Mucosa of stomach (tissue), 1 donor: ENCODE data around the gene ELFN1.

ENCODE experiments used
- H3K27me3 ChIP-seq: one replicate; pipeline ENCODE4 v1.7.0; 2013; ENCODE audit warnings: mild to moderate bottlenecking, low read length; ENCODE audit not compliant: control insufficient read depth, insufficient read depth
- H3K36me3 ChIP-seq: one replicate; pipeline ENCODE4 v1.7.0; 2013; ENCODE audit warnings: low read length; ENCODE audit not compliant: control insufficient read depth, insufficient read depth
- H3K4me1 ChIP-seq: one replicate; pipeline ENCODE4 v1.7.0; 2013; ENCODE audit warnings: mild to moderate bottlenecking, low read length; ENCODE audit not compliant: control insufficient read depth, insufficient read depth
- H3K4me3 ChIP-seq: one replicate; pipeline ENCODE4 v1.7.0; 2013; ENCODE audit warnings: low read length
- H3K9ac ChIP-seq: one replicate; pipeline ENCODE4 v1.7.0; 2013; ENCODE audit warnings: mild to moderate bottlenecking, low read length, moderate library complexity
- H3K9me3 ChIP-seq: one replicate; pipeline ENCODE4 v1.7.0; 2013; ENCODE audit warnings: mild to moderate bottlenecking, low read length, moderate library complexity; ENCODE audit not compliant: control insufficient read depth
- donor health status: Pancreatic carcinoma.

Gene ELFN1

GRCh38 chr7:1654738-1655475 is 15.2 kb upstream of the ELFN1 start:
- Histone ChIP-seq H3K36me3 (no peaks in the 10 kb centered on the region), H3K9ac (no peak overlapping the region), H3K4me1 (no peaks in the 10 kb centered on the region), H3K27me3 (peaks cover 5% of the 10 kb centered on the region), H3K4me3 (no peak overlapping the region), H3K9me3 (no peaks in the 10 kb centered on the region)

- no peak overlapping the region for H3K9ac ChIP-seq
- no peaks in the 10 kb centered on the region for H3K36me3 ChIP-seq
- peaks cover 31% of the 10 kb centered on the region for H3K27me3 ChIP-seq
- H3K4me3 ChIP-seq, result no peak overlapping the region
- H3K4me1 ChIP-seq, result peaks cover 4% of the 10 kb centered on the region
- H3K9me3 ChIP-seq, result no peaks in the 10 kb centered on the region
These were observed 10.4 kb upstream of the ELFN1 start for GRCh38 chr7:1659696-1660095.

GRCh38 chr7:1661461-1661860 is 8.6 kb upstream of the ELFN1 start:
- Histone ChIP-seq H3K9me3 (no peaks in the 10 kb centered on the region), H3K9ac (no peak overlapping the region), H3K27me3 (peaks cover 34% of the 10 kb centered on the region), H3K4me3 (no peak overlapping the region), H3K36me3 (no peaks in the 10 kb centered on the region), H3K4me1 (peaks cover 4% of the 10 kb centered on the region)

- Histone ChIP-seq H3K9me3 (no peaks in the 10 kb centered on the region), H3K4me3 (no peak overlapping the region), H3K36me3 (no peaks in the 10 kb centered on the region), H3K27me3 (peaks cover 41% of the 10 kb centered on the region), H3K9ac (no peak overlapping the region), H3K4me1 (peaks cover 4% of the 10 kb centered on the region)
These were observed 8.0 kb upstream of the ELFN1 start for GRCh38 chr7:1662101-1662500.

- H3K36me3 ChIP-seq, result no peaks in the 10 kb centered on the region
- H3K4me3 ChIP-seq, result no peak overlapping the region
- H3K27me3 ChIP-seq, result peaks cover 47% of the 10 kb centered on the region
- no peaks in the 10 kb centered on the region for H3K9me3 ChIP-seq
- H3K9ac ChIP-seq, result no peak overlapping the region
- peaks cover 4% of the 10 kb centered on the region for H3K4me1 ChIP-seq
These were observed 7.3 kb upstream of the ELFN1 start for GRCh38 chr7:1662767-1663166.

GRCh38 chr7:1663223-1663622 is 6.9 kb upstream of the ELFN1 start:
- Histone ChIP-seq H3K4me3 (no peak overlapping the region), H3K36me3 (no peaks in the 10 kb centered on the region), H3K9ac (no peak overlapping the region), H3K9me3 (no peaks in the 10 kb centered on the region), H3K27me3 (peaks cover 52% of the 10 kb centered on the region), H3K4me1 (peaks cover 4% of the 10 kb centered on the region)

- no peaks in the 10 kb centered on the region for H3K36me3 ChIP-seq
- H3K9ac ChIP-seq, result no peak overlapping the region
- H3K27me3 ChIP-seq, result peaks cover 60% of the 10 kb centered on the region
- H3K4me3 ChIP-seq, result no peak overlapping the region
- H3K4me1 ChIP-seq, result peaks cover 4% of the 10 kb centered on the region
- H3K9me3 ChIP-seq, result no peaks in the 10 kb centered on the region
These were observed 6.0 kb upstream of the ELFN1 start for GRCh38 chr7:1663857-1664651.

- Histone ChIP-seq H3K9me3 (no peaks in the 10 kb centered on the region), H3K36me3 (no peaks in the 10 kb centered on the region), H3K4me3 (no peak overlapping the region), H3K9ac (no peak overlapping the region), H3K4me1 (peaks cover 4% of the 10 kb centered on the region), H3K27me3 (peaks cover 64% of the 10 kb centered on the region)
These were observed 5.1 kb upstream of the ELFN1 start for GRCh38 chr7:1664711-1665548.

GRCh38 chr7:1665549-1666316 is 4.3 kb upstream of the ELFN1 start:
- Histone ChIP-seq H3K9ac (no peak overlapping the region), H3K4me3 (no peak overlapping the region), H3K4me1 (peaks cover 4% of the 10 kb centered on the region), H3K27me3 (peaks cover 64% of the 10 kb centered on the region), H3K9me3 (no peaks in the 10 kb centered on the region), H3K36me3 (no peaks in the 10 kb centered on the region)

- Histone ChIP-seq H3K27me3 (peaks cover 69% of the 10 kb centered on the region), H3K4me1 (peaks cover 4% of the 10 kb centered on the region), H3K4me3 (no peak overlapping the region), H3K9me3 (no peaks in the 10 kb centered on the region), H3K9ac (no peak overlapping the region), H3K36me3 (no peaks in the 10 kb centered on the region)
These were observed 3.7 kb upstream of the ELFN1 start for GRCh38 chr7:1666317-1666822.

- H3K9ac ChIP-seq, result no peak overlapping the region
- peaks cover 76% of the 10 kb centered on the region for H3K27me3 ChIP-seq
- H3K4me1 ChIP-seq, result peaks cover 4% of the 10 kb centered on the region
- no peaks in the 10 kb centered on the region for H3K9me3 ChIP-seq
- H3K4me3 ChIP-seq, result no peak overlapping the region
- H3K36me3 ChIP-seq, result no peaks in the 10 kb centered on the region
These were observed 3.1 kb upstream of the ELFN1 start for GRCh38 chr7:1666823-1667565.
